Stimulated activated CD8-positive, alpha-beta memory T cell treated with anti-CD3 and anti-CD28 coated beads, Interleukin-7, amount 100 ng/mL, for 1 hour (primary cell): ENCODE measurements around the gene PHOSPHO1.
A peak's percentile ranks its signal among the peaks of the same experiment; 100 is the strongest.
"Not testable (repeated sequence)": the region's sequence is repeated elsewhere in the genome, so short reads cannot be mapped to it uniquely, and the experiment has no call there.

Experiments used
- DNase-seq, 2 donors: peaks; one replicate each; pipeline ENCODE4 v3.0.0-alpha.2; 2020; ENCODE audit warnings: low read depth in 2 of 2

The PHOSPHO1 gene

GRCh38 chr17:49230636-49231562, at the start of gene PHOSPHO1:
PHOSPHO1 (minus strand) TSS chr17:49230787; CDS start chr17:49226691, 4,096 bp downstream.
- peak; percentile 70 to 72 for DNase-seq

- no peak for DNase-seq
These were observed 49.5 kb upstream of the PHOSPHO1 start for GRCh38 chr17:49280061-49280460.

GRCh38 chr17:49279263-49280015, 48.9 kb upstream of the PHOSPHO1 start:
- not testable (repeated sequence) for DNase-seq

GRCh38 chr17:49278076-49278475, 47.5 kb upstream of the PHOSPHO1 start:
- no peak for DNase-seq

DNA sequence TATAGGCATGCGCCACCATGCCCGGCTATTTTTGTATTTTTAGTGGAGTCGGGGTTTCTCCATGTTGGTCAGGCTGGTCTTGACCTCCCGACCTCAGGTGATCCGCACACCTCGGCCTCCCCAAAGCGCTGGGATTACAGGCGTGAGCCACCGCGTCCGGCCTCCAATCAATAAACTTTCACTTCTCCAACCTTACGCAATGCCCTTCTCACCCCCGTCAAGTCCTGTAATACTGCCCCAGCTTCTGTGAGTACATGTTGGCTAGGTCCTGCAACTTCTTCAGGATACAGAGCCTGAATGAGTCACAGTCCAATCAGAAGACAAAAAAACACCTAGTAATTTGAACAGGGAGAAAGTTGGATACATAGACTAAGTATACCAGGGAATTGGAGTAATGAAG, 47.1 kb upstream of the PHOSPHO1 start:
- no peak for DNase-seq

GRCh38 chr17:49275981-49276380, 45.4 kb upstream of the PHOSPHO1 start:
- DNase-seq = not testable (repeated sequence)

DNA sequence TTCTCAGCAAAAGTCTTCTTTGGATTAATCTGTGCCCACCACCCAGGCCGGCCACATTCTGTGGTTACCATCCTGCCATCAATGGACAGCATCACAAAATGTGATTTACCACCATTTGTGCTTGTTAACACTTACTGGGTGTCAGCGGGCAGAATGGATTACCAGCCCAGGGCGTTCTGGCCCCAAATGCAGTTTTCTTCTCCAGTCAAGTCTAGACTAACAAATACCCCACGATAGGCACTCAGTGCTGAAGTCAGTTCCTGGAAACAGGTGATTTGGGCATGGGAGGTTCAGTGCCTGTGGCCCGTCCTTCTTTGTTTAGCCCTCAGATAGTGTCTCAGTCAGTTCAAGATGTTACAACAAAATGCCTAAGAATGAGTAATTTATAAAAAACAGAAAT, 38.8 kb upstream of the PHOSPHO1 start:
- no peak for DNase-seq

DNA sequence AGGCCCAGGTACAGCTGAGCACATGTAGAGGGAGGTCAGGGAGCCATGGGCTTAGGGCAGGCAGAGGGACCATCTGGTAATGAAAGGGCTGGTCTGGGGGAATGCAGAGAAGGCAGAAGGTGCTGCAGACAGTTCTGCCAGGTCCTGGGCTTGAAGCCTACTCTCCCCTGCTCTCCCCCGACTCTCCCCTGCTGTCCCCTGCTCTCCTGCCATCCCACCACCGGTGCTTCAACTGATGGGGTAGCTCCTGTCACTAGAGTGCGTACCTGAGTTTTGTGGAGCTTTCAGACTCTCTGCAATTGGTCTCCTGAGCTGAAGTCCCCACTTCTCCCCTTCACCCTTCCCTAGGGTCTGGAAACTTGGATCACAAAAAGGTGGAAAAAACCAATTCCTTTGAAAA, 37.3 kb upstream of the PHOSPHO1 start:
- no peak for DNase-seq

- DNase-seq = no peak
These were observed 35.6 kb upstream of the PHOSPHO1 start for GRCh38 chr17:49266233-49266632.

GRCh38 chr17:49261540-49261939, 31.0 kb upstream of the PHOSPHO1 start:
- not testable (repeated sequence) for DNase-seq

DNA sequence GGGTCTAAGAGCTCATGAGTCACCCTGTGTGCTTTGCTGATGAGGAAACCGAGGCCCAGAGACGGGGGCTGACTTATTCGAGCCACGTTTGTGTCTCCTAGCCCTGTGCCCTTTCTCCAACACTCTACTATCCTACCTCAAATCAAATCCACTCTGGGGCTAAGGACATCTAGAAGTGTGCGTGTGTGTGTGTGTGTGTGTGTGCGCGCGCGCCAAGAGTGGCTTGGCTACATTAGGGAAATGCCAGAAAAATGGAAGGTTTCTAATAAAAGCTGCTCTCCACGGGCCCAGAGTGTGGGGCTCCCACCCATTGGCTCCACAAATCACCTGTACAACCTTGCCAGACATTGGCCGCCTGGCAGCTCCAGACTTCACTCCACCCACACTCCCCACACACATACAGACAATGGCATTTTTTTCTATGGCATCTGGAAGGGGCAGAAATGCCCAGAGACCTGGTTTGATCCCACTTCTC, 30.3 kb upstream of the PHOSPHO1 start:
- DNase-seq = no peak

DNA sequence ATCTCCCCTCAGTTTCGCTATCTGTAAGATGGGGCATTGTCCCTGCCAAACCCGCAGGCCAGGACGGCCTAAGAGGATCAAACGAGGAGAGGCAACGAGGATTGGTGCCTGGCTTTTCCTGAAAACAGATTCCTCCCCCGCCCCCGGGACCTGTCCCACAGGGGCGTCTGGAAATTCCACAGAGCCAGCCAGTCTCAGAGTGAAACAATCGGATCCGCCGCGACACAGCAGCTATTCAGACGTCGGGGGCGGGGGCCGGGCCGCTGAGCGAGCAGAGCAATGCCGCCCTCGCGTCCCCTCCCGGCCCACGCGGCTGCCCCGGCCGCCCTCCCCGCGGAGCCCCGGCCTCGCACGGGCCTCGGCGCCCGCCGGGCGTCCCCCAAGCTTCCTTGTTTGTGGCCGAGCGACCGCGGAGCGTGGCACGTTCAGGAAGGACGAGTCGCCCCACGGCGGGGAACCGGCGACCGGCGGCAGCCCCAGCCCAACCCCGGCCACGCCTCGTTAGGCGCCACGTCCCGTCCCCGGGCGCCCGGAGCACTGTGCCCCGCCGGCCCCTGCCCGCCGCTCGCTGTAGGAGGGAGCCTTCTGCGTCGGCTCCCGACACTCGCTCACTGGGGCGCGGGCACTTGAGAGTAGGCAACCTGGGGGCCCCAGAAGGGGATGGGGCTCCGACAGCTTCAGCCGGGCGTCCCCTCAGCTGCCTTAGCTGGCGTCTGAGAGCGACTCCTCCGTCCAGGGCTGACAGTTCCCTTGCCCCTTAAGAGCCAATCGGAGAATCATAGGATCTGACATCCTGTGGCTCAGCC, 29.6 kb upstream of the PHOSPHO1 start:
- DNase-seq = peak; percentile 7 to 19

DNA sequence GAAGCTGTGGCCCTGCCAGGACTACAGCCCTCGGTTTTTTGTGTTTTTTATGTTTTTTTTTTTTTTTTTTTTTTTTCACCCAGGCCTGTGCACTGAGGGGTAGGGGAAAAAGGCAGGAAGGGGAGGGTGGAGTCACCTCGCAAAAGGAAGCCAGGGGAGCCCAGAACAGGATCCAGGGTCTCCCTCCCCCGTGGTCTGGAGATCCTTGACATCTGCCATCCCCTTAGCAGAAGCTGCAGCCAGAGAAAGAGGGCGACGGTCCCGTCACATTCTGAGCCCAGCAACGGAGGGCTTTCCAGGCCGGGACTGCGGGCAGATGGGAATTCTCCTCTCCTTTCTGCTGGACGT, 29.1 kb upstream of the PHOSPHO1 start:
- no peak for DNase-seq

DNA sequence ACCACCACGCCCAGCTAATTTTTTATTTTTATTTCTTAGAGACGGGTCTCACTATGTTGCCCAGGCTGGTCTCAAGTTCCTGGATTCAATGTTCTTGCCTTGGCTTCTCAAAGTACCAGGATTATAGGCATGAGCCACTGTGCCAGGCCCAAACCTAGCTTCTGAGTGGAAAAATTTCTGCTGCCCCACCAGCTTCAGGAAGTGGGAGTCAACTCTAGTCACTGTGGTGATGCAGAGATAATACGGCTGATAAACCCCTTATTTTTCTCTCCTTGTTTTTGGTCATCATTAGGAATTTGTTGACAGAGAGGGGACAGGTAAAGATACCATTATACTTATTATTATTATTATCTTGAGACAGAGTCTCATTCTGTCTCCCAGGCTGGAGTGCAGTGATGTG, 27.8 kb upstream of the PHOSPHO1 start:
- DNase-seq = no peak

- no peak for DNase-seq
These were observed 24.5 kb upstream of the PHOSPHO1 start for GRCh38 chr17:49255125-49255524.

GRCh38 chr17:49254066-49254465, 23.5 kb upstream of the PHOSPHO1 start:
- no peak for DNase-seq

DNA sequence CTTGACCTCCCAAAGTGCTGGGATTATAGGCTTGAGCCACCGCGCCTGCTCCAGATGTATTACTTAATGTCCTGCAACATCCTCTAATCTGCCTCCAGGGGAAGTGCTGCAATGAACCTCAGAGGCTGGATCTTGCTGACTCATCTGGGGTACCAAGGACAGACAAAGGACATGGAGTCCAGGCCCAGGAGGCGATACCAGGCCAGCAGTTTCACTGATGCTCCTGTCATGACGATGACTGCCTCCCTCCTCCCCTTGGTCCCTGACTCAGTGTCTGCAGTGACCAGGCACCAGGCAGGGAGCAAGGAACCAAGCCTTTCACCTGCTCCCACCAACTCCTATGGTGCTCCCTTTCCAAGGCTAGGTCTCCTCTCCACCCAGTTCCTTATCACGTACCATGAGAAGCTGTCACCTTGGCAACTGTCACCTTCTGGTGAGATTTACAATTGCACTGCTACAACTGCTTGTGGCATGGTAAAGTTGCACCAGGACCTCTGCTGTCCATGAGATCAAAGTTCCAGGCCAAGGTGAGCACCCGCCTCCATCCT, 21.6 kb upstream of the PHOSPHO1 start:
- no peak for DNase-seq

DNA sequence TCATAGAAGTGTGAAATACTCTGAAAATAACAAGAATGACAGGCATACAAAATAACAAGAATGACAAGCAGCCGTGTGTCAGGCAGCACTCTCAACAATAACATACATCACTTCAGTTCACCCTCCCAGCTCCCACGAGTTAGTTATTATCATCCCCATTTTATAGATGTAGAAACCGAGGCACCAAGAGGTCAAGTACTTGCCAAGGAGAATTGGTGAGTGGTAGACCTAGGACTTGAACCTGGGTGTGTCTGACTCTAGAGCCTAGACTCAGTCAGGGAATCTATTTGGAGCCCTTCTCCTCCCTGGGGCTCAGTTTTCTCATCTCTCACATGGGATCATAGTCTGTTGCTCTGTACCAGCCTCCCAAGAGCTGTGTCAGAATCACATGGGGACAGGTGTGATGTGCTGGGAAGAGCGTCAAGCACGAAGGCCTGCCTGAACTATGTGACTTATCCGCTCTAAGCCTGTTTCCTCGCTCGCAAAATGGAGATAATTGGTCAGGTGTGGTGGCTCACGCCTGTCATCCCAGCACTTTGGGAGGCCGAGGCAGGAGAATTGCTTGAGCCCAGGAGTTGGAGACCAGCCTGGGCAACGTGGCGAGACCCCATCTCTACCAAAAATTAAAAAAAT, 19.4 kb upstream of the PHOSPHO1 start:
- DNase-seq = no peak

DNA sequence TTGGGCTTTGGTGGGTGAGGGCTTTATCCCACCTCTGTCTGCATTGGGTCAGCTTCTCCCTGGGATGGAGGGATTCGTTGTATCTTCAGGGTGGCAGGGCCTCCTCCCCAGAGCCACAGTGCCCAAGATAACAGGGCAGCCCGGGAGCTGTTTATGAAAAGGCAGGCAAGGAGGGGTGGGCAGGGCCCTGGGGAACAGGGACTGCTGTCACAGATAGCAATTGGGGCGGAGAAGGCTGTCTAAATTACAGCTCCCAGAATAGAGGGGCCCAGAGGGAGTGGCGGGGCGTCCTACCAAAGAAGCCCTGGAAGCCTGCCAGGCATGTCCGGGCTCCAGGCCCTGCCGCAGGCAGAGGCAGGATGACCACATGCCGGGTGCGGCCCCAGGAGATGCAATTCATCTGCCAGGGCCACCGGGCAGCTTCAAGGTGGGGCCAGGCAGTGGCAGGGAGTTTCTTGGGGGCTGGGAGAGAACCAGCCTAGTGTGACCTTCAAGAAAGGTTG, 18.8 kb upstream of the PHOSPHO1 start:
- DNase-seq = no peak

DNA sequence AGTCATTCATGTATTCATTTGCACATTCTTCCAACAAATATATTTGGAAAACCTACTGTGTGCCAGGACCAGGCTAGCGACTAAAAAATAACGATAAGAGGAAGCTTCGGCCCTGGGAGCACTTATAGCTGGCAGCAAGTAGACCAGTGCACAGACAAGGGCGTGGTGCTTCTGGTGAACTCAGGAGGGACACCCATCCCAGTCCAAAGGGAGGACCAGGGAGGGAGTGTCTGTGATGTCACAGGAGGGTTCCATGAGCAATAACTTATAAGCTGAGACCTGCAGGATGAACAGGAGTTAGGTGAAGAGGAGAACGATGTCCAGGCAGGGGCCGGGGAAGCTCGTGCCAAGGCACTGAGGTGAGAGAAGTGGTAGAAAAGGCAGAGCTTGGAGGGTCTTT, 17.4 kb upstream of the PHOSPHO1 start:
- DNase-seq = no peak

DNA sequence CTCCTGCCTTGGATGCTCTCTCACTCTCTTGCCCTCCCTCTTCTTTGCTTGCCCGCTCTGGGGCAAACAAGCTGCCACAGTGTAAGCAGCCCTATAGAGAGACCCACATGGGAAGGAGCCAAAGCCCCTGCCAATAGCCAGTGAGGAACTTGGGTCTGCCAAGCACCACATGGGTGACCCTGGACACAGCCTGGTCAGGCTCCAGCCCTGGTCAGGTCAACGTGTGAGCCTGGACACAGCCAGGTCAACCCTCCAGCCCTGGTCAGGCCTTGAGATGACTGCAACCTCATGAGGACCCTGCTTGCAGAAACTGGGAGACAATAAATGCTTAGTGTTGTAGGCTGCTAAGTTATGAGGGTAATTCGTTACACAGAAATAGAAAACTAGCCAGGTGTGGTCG, 14.3 kb upstream of the PHOSPHO1 start:
- no peak for DNase-seq
